AG09309 (cell line): ENCODE data around the gene TNNT1.

Experiments used
- DNase-seq: peaks from one replicate; pipeline ENCODE4 v3.0.0-alpha.2; 2010; ENCODE audit warnings: low read depth
- H3K4me3 ChIP-seq: 2 replicates; pipeline ENCODE4 v1.5.1; 2011; ENCODE audit warnings: mild to moderate bottlenecking, low read depth, low read length, moderate library complexity; ENCODE audit not compliant: control insufficient read depth
- CTCF ChIP-seq: IDR thresholded peaks from 2 replicates; pipeline ENCODE4 v1.5.1; 2011; ENCODE audit warnings: mild to moderate bottlenecking, low read depth, low read length, inconsistent platforms; ENCODE audit not compliant: insufficient read depth, control insufficient read depth; ENCODE audit errors: missing control alignments

TNNT1 gene

GRCh38 chr19:55098716-55099556 lies 50.1 kb downstream of the TNNT1 start:
- no peak for DNase-seq
- no peak overlapping the region for H3K4me3 ChIP-seq
- no peak for TF ChIP-seq CTCF

GRCh38 chr19:55097864-55098715 lies 50.9 kb downstream of the TNNT1 start:
- no peak overlapping the region for H3K4me3 ChIP-seq
- TF ChIP-seq CTCF = no peak
- no peak for DNase-seq

GRCh38 chr19:55096061-55096701 lies 52.8 kb downstream of the TNNT1 start:
- DNase-seq = no peak
- no peak for TF ChIP-seq CTCF
- no peak overlapping the region for H3K4me3 ChIP-seq

GRCh38 chr19:55095260-55096060 lies 53.5 kb downstream of the TNNT1 start:
- no peak for TF ChIP-seq CTCF
- DNase-seq = no peak
- H3K4me3 ChIP-seq = no peak overlapping the region

GRCh38 chr19:55094456-55095259 lies 54.3 kb downstream of the TNNT1 start:
- no peak overlapping the region for H3K4me3 ChIP-seq
- no peak for TF ChIP-seq CTCF
- DNase-seq = no peak
